Measurements from ENCODE around the gene TET3.

Gene TET3

GRCh38 chr2:73984922-73985307 is 205 bp downstream of the TET3 start:
- TF ChIP-seq CTCF (IDR thresholded peaks at IDR 0.05; ENCODE audit: borderline replicate concordance, control extremely low read depth, extremely low read depth, insufficient read depth, missing control alignments): no peak
- peak; percentile 73 for DNase-seq (ENCODE audit: low spot score)
- in situ Hi-C loops (cut with MboI; ENCODE audit: low sequenced_read_pairs, unreplicated experiment): no loop called here

GRCh38 chr2:73985308-73986084 is 786 bp downstream of the TET3 start:
- TF ChIP-seq CTCF (IDR thresholded peaks at IDR 0.05; ENCODE audit: borderline replicate concordance, control extremely low read depth, extremely low read depth, insufficient read depth, missing control alignments): no peak
- in situ Hi-C loops (cut with MboI; ENCODE audit: low sequenced_read_pairs, unreplicated experiment): no loop called here
- DNase-seq (ENCODE audit: low spot score): peak; percentile 80

- no peak for DNase-seq (ENCODE audit: low spot score)
- TF ChIP-seq CTCF (IDR thresholded peaks at IDR 0.05; ENCODE audit: borderline replicate concordance, control extremely low read depth, extremely low read depth, insufficient read depth, missing control alignments): no peak
- in situ Hi-C loops (cut with MboI; ENCODE audit: low sequenced_read_pairs, unreplicated experiment): no loop called here
Observed at GRCh38 chr2:73986085-73986681, 1.5 kb downstream of the TET3 start.

GRCh38 chr2:73987109-73987947 is 2.6 kb downstream of the TET3 start:
- DNase-seq (ENCODE audit: low spot score): peak; percentile 61
- TF ChIP-seq CTCF (IDR thresholded peaks at IDR 0.05; ENCODE audit: borderline replicate concordance, control extremely low read depth, extremely low read depth, insufficient read depth, missing control alignments): peak; percentile 19
- in situ Hi-C loops (cut with MboI; ENCODE audit: low sequenced_read_pairs, unreplicated experiment): no loop called here

- no peak for DNase-seq (ENCODE audit: low spot score)
- no peak for TF ChIP-seq CTCF (IDR thresholded peaks at IDR 0.05; ENCODE audit: borderline replicate concordance, control extremely low read depth, extremely low read depth, insufficient read depth, missing control alignments)
- in situ Hi-C loops (cut with MboI; ENCODE audit: low sequenced_read_pairs, unreplicated experiment): no loop called here
Observed at GRCh38 chr2:73987948-73988700, 3.4 kb downstream of the TET3 start.

- TF ChIP-seq CTCF (IDR thresholded peaks at IDR 0.05; ENCODE audit: borderline replicate concordance, control extremely low read depth, extremely low read depth, insufficient read depth, missing control alignments): no peak
- in situ Hi-C loops (cut with MboI; ENCODE audit: low sequenced_read_pairs, unreplicated experiment): no loop called here
- DNase-seq (ENCODE audit: low spot score): no peak
Observed at GRCh38 chr2:73989972-73990371, 5.3 kb downstream of the TET3 start.

All from GM13976 (cell line).